Liver (tissue), 3 donors: ENCODE data around the gene AMDHD1.

Experiments used
- ATF3 ChIP-seq: IDR thresholded peaks from 2 replicates; pipeline ENCODE4 v1.6.1; 2016; ENCODE audit warnings: antibody characterized with exemption
- CTCF ChIP-seq: fragments of 150-350 bp; IDR thresholded peaks from 2 replicates; pipeline ENCODE4 v1.5.1; 2017; ENCODE audit warnings: improper control_type of control experiment, low read depth, low read length; ENCODE audit not compliant: missing input control
- EGR1 ChIP-seq, 2 donors: IDR thresholded peaks; 2 replicates each; pipeline ENCODE4 v1.6.1; 2016 to 2018; ENCODE audit warnings: antibody characterized with exemption in 2 of 2, low read depth in 2 of 2
- FOXA2 ChIP-seq: IDR thresholded peaks from 2 replicates; pipeline ENCODE4 v1.6.1; 2016; ENCODE audit warnings: antibody characterized with exemption
- GABPA ChIP-seq, 2 donors: IDR thresholded peaks in 1 of 2; conservative IDR thresholded peaks in 1 of 2; 2 replicates each; pipeline ENCODE4 v1.6.1; 2016; ENCODE audit warnings: antibody characterized with exemption in 2 of 2, mild to moderate bottlenecking in 1 of 2, moderate library complexity in 1 of 2
- HNF4G ChIP-seq: IDR thresholded peaks from 2 replicates; pipeline ENCODE4 v1.6.1; 2016; ENCODE audit warnings: antibody characterized with exemption
- JUND ChIP-seq, 2 donors: IDR thresholded peaks; 2 replicates each; pipeline ENCODE4 v1.6.1; 2016; ENCODE audit warnings: antibody characterized with exemption in 2 of 2
- MAX ChIP-seq: IDR thresholded peaks from 2 replicates; pipeline ENCODE4 v1.6.1; 2016; ENCODE audit warnings: antibody characterized with exemption
- NR2F2 ChIP-seq: IDR thresholded peaks from 2 replicates; pipeline ENCODE4 v1.6.1; 2016; ENCODE audit warnings: antibody characterized with exemption
- RAD21 ChIP-seq, 2 donors: IDR thresholded peaks; 2 replicates each; pipeline ENCODE4 v1.6.1; 2016; ENCODE audit warnings: antibody characterized with exemption in 2 of 2, mild to moderate bottlenecking in 2 of 2
- REST ChIP-seq: IDR thresholded peaks from 2 replicates; pipeline ENCODE4 v1.6.1; 2016; ENCODE audit warnings: antibody characterized with exemption, mild to moderate bottlenecking
- RXRA ChIP-seq, 2 donors: IDR thresholded peaks; 2 replicates each; pipeline ENCODE4 v1.6.1; 2017 to 2018; ENCODE audit warnings: antibody characterized with exemption in 2 of 2, mild to moderate bottlenecking in 1 of 2
- SP1 ChIP-seq: IDR thresholded peaks from 2 replicates; pipeline ENCODE4 v1.6.1; 2018; ENCODE audit warnings: antibody characterized with exemption, mild to moderate bottlenecking
- ZBTB33 ChIP-seq: IDR thresholded peaks from 2 replicates; pipeline ENCODE4 v1.6.1; 2016; ENCODE audit warnings: antibody characterized with exemption
- donor health status: healthy.
- donor health status: healthy.

GRCh38 chr12:95922231-95922630, 20.9 kb upstream of the AMDHD1 start:
- no peak for TF ChIP-seq CTCF
- TF ChIP-seq JUND (IDR thresholded peaks at IDR 0.05), result no peak
- no peak for TF ChIP-seq EGR1 (IDR thresholded peaks at IDR 0.05; ENCODE audit: low read depth in 2 of 2)
- no peak for TF ChIP-seq MAX
- no peak for TF ChIP-seq ATF3
- no peak for TF ChIP-seq HNF4G
- TF ChIP-seq FOXA2, result no peak
- no peak for TF ChIP-seq REST
- no peak for TF ChIP-seq ZBTB33
- TF ChIP-seq RXRA (IDR thresholded peaks at IDR 0.05), result no peak
- no peak for TF ChIP-seq RAD21 (IDR thresholded peaks at IDR 0.05)
- TF ChIP-seq GABPA (IDR thresholded peaks at IDR 0.05 in 1 of 2, conservative IDR thresholded peaks at IDR 0.05 in 1 of 2), result no peak
- no peak for TF ChIP-seq SP1
- TF ChIP-seq NR2F2, result no peak
